ACC112 (cell line): Measurements from ENCODE around the gene KCNC1.

Source experiments
- H2AFZ ChIP-seq: fragments of 200-600 bp; sonication (generic); one replicate; pipeline ENCODE4 v1.6.0; 2017; ENCODE audit warnings: antibody characterized with exemption, low read length; ENCODE audit not compliant: unreplicated experiment
- H3K27ac ChIP-seq: fragments of 200-600 bp; sonication (generic); 2 replicates; pipeline ENCODE4 v1.5.1; 2014; ENCODE audit warnings: low read depth, mild to moderate bottlenecking, antibody characterized with exemption, low read length, moderate library complexity
- H3K27me3 ChIP-seq: fragments of 200-600 bp; sonication (generic); 2 replicates; pipeline ENCODE4 v1.6.1; 2014; ENCODE audit warnings: mild to moderate bottlenecking, antibody characterized with exemption, low read length, moderate library complexity, mixed read lengths; ENCODE audit not compliant: insufficient read depth
- H3K36me3 ChIP-seq: fragments of 200-600 bp; sonication (generic); 2 replicates; pipeline ENCODE4 v1.6.1; 2016; ENCODE audit warnings: mild to moderate bottlenecking, antibody characterized with exemption, low read length, moderate library complexity, mixed read lengths; ENCODE audit not compliant: insufficient read depth
- H3K4me1 ChIP-seq: fragments of 200-600 bp; sonication (generic); one replicate; pipeline ENCODE4 v1.6.1; 2016; ENCODE audit warnings: low read length, mixed read lengths; ENCODE audit not compliant: insufficient read depth, unreplicated experiment, control insufficient read depth
- H3K4me3 ChIP-seq: fragments of 200-600 bp; sonication (generic); 2 replicates; pipeline ENCODE4 v1.5.1; 2014; ENCODE audit warnings: mild to moderate bottlenecking, low read depth, low read length
- H3K79me2 ChIP-seq: fragments of 200-600 bp; sonication (generic); one replicate; pipeline ENCODE4 v1.6.0; 2016; ENCODE audit warnings: low read length; ENCODE audit not compliant: control insufficient read depth, unreplicated experiment, insufficient read depth

KCNC1 gene

DNA sequence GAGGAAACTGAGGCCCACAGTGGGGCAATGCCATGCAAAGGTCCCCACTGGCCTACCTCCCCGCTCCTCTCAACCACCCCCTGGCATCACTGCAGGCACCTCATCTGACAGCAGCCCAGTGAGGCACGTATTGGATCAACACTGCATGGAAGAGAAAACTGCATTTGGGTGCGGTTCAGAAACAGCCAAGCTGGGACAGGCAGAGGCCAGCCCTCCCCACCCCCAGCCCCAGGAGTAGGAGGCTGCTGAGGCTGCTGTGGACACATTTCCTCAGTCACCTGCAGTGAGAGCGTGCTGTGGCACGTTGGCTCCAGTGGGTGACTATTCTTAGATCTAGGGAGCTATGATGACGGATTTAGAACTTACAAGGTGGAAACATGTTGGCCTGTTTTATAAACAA, 63.7 kb downstream of the KCNC1 start:
- H2AFZ ChIP-seq = no peak overlapping the region
- no peak overlapping the region for H3K4me3 ChIP-seq
- no peaks in the 10 kb centered on the region for H3K4me1 ChIP-seq
- no peaks in the 10 kb centered on the region for H3K36me3 ChIP-seq
- H3K79me2 ChIP-seq = no peaks in the 10 kb centered on the region
- H3K27me3 ChIP-seq = peaks cover 5% of the 10 kb centered on the region
- no peak overlapping the region for H3K27ac ChIP-seq

DNA sequence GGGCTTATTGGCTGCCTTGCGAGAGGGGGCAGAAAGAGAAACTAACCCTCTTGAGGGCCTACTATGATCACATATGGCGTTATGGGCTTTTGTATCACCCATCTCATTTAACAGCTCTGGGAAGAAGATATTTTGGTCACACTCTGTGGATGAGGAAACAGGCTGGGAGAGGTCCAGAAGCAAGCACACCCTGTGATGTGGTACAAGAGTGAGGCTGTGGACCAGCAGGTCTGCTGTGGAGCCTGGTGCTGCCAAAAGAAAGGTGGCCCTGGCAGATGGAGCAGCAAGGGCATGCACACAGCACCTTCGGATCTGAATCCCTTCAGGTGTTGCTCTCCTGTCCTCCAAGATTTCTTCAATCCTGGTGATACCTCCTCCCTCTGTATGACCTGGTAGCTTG, 64.1 kb downstream of the KCNC1 start:
- peaks cover 9% of the 10 kb centered on the region for H3K27me3 ChIP-seq
- H3K79me2 ChIP-seq = no peaks in the 10 kb centered on the region
- H3K4me1 ChIP-seq = no peaks in the 10 kb centered on the region
- no peak overlapping the region for H3K27ac ChIP-seq
- H2AFZ ChIP-seq = no peak overlapping the region
- H3K4me3 ChIP-seq = no peak overlapping the region
- no peaks in the 10 kb centered on the region for H3K36me3 ChIP-seq

DNA sequence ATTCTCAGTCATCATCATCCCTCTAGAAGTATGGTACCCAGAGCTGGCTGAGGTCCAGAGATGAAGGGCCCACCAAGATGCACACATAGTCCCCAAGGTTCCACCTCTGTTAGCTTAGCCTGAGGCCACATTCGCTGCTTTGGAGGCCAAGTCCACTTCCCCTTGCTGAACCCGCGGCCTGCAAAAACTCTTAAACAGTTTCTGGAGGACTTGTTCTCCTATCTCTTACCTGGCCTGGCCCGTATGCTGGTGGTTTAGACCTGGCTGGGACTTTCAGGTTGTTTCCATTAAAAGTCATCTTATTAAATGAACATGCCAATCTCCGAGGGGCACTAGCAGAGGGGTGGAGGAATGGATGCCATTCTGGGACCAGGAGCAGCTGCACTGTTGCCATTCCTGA, 64.6 kb downstream of the KCNC1 start:
- Histone ChIP-seq H3K4me3 (no peak overlapping the region), H3K4me1 (no peaks in the 10 kb centered on the region), H3K27ac (no peak overlapping the region), H2AFZ (no peak overlapping the region), H3K27me3 (peaks cover 9% of the 10 kb centered on the region), H3K36me3 (no peaks in the 10 kb centered on the region), H3K79me2 (no peaks in the 10 kb centered on the region)

DNA sequence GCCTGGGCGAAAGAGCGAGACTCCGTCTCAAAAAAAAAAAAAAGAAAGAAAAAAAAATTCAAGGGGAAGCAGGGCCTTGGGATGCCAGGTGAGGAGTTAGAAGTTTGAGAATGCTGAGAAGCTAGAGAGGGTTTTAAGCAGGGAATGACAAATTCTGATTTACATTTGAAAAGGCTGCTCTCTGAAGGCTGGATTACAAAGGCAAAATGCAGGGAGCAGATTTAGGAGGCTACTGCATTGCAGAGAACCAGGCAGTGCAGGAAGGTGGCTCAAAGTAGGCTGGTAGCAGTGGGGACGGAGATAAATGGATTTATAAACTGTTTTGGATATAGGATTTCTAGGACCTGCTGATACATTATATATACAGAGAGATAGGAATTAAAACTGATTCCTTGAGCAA, 66.6 kb downstream of the KCNC1 start:
- Histone ChIP-seq H3K4me3 (no peak overlapping the region), H3K36me3 (no peaks in the 10 kb centered on the region), H3K79me2 (no peaks in the 10 kb centered on the region), H2AFZ (no peak overlapping the region), H3K27me3 (peaks cover 12% of the 10 kb centered on the region), H3K27ac (no peak overlapping the region), H3K4me1 (no peaks in the 10 kb centered on the region)

DNA sequence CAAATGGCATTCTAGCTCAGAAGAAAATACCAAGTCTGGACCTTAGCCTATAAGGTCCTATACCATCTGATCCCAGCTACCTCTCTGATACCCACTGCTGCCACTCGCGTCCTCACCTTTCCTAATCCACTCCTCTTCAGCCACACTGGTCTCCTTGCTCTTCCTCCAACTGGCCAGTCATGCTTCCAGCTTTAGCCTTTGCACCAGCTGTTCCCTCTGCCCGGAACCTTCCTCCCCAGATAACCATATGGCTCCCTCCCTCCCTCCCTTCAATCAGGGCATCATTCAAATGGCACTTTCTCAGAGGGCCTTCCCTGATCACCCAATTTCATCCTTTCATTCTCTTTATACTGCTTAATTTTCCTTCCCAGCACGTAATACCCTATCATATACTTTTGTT, 67.9 kb downstream of the KCNC1 start:
- peaks cover 12% of the 10 kb centered on the region for H3K27me3 ChIP-seq
- no peaks in the 10 kb centered on the region for H3K4me1 ChIP-seq
- H3K27ac ChIP-seq = no peak overlapping the region
- H3K36me3 ChIP-seq = no peaks in the 10 kb centered on the region
- H2AFZ ChIP-seq = no peak overlapping the region
- H3K4me3 ChIP-seq = no peak overlapping the region
- no peaks in the 10 kb centered on the region for H3K79me2 ChIP-seq

DNA sequence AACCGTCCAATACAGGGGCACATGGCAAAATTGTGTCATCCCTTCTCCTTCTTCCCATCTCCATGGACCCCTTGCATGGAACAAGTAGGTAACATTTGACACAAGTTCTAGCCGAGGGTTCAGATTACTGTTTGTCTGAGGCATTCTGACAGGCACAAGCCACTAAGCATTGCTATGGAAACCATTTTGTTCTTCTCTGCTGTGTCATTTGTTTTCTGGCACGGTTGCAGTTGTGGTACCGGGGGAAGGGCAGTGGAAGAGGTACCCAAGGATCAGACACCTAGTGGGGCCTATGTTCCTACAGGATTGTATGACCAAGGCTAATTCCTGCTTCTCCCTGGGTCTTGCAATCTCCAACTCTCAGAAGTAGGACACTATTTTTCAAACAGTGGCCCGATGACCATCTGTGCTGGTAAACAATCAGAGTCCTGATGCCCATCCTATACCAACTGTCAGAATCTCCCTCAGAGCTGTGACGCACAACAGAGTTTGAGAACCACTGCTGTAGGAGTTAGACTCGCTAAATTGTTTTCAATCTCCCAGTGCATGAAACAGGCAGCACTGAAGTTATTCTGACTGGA, 69.3 kb downstream of the KCNC1 start:
- Histone ChIP-seq H3K36me3 (no peaks in the 10 kb centered on the region), H3K4me1 (no peaks in the 10 kb centered on the region)

DNA sequence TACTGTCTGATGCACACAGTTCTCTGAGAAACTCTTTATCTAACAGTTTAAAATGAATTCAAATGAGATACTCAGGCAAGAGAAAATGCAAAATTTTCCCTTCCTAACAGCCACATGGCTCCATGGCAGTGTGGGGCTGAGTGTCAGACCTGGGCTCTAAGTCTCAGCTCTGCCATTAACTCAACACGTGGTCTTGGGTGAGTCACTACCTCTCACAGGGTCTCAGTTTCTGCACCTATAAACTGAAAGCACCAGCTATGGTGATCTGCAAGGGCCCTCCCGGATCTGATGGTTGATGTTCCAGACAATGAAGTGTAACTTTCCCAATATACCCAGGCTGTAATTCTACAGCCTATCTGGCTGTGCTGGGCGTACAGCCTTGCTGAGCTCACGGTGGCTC, 70.5 kb downstream of the KCNC1 start:
- Histone ChIP-seq H2AFZ (no peak overlapping the region), H3K4me3 (no peak overlapping the region), H3K79me2 (no peaks in the 10 kb centered on the region), H3K27ac (no peak overlapping the region), H3K27me3 (peaks cover 24% of the 10 kb centered on the region), H3K4me1 (no peaks in the 10 kb centered on the region), H3K36me3 (no peaks in the 10 kb centered on the region)

More for the DNA sequence above, 69.3 kb downstream of the KCNC1 start:
- no peaks in the 10 kb centered on the region for H3K79me2 ChIP-seq
- H2AFZ ChIP-seq = no peak overlapping the region
- H3K27ac ChIP-seq = no peak overlapping the region
- peaks cover 16% of the 10 kb centered on the region for H3K27me3 ChIP-seq
- no peak overlapping the region for H3K4me3 ChIP-seq

DNA sequence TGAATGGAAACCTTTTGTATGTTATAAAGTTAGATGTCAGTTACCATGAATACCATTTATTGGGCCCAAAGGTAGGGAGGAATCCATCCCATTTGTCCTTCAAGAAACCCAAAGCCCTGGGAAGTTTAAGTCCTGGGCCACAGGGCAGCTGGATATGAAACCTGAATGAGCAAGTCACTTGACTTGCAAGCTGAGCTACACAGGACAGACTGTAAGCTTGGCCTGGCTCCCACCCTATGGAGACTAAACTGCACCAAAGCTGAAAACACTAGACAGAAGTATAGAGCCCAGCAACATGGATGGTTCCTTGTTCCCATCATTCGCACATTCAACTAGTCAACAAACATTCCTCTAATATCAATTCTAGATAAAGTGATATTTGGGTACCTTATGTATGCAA, 71.3 kb downstream of the KCNC1 start:
- Histone ChIP-seq H3K79me2 (no peaks in the 10 kb centered on the region), H3K4me3 (no peak overlapping the region), H3K4me1 (peaks cover 4% of the 10 kb centered on the region), H3K27ac (no peak overlapping the region), H2AFZ (no peak overlapping the region), H3K27me3 (peaks cover 27% of the 10 kb centered on the region), H3K36me3 (no peaks in the 10 kb centered on the region)

DNA sequence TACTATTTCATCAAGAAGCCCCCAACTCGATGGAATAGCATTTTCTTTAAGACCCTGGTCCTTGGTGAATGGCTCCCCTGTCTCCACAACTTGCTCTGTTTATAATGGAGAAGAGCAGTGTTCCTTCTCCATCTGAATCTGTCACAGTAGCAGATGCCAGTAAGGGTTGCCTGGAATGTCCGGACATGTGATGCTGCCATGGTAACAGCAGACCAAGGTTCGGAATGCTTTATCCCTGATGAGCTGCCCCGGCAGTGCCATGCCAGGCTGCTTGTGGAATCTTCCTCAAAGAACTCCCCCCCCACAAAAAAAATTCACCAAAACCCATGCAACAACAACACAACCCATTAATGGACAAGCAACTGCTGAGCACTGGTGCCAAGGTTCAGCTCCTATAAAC, 72.5 kb downstream of the KCNC1 start:
- H2AFZ ChIP-seq = no peak overlapping the region
- no peak overlapping the region for H3K4me3 ChIP-seq
- H3K27ac ChIP-seq = no peak overlapping the region
- H3K79me2 ChIP-seq = no peaks in the 10 kb centered on the region
- H3K4me1 ChIP-seq = peaks cover 8% of the 10 kb centered on the region
- peaks cover 27% of the 10 kb centered on the region for H3K27me3 ChIP-seq
- no peaks in the 10 kb centered on the region for H3K36me3 ChIP-seq

DNA sequence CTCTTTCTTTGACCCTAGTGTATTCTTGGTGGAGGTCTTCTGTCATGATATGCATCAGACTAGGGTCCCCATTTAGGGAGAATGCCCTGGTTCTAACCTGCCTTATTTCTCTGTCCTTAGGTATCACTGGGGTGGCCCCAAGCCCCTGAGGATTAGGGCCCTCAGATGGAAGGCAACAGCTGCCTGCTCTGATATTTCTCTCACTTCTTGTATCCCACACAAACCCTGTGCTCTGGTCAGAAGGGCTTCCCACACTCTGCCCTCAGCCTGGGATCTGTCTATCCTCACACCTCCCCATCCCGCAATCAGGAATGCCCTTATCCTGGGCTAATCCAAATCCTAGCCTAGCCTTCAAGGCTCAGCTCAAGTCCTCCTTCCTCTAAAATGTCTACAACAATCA, 75.5 kb downstream of the KCNC1 start:
- Histone ChIP-seq H3K27ac (no peak overlapping the region), H3K36me3 (no peaks in the 10 kb centered on the region), H3K79me2 (no peaks in the 10 kb centered on the region)

DNA sequence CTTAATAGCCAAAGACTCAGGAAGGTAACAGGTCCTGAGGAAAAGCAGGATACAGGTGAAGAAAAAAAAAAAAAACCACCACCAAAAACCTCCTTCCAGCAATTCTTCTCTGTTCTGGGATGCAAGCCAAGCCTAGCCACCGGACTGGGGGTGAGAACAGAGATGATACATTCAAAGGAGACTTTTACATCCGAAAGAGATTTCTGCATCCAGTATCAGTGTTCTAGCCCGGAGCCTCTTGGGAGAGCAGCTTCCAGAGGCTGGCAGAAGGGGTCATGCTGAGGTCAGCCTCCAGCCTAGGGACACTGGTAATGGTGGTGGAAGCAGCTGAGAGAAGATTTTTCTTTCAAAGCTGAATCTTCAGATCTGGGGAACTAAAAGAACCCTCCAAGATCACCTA, 76.2 kb downstream of the KCNC1 start:
- H3K4me3 ChIP-seq = no peak overlapping the region
- H3K79me2 ChIP-seq = no peaks in the 10 kb centered on the region
- H3K36me3 ChIP-seq = no peaks in the 10 kb centered on the region

More for the DNA sequence above, 75.5 kb downstream of the KCNC1 start:
- Histone ChIP-seq H3K27me3 (peaks cover 18% of the 10 kb centered on the region; the same call in 1 of the 2 replicates), H3K4me1 (peaks cover 8% of the 10 kb centered on the region), H3K4me3 (no peak overlapping the region), H2AFZ (no peak overlapping the region)

More for the DNA sequence above, 76.2 kb downstream of the KCNC1 start:
- peaks cover 15% of the 10 kb centered on the region; the same call in 1 of the 2 replicates for H3K27me3 ChIP-seq
- peaks cover 8% of the 10 kb centered on the region for H3K4me1 ChIP-seq
- no peak overlapping the region for H2AFZ ChIP-seq
- no peak overlapping the region for H3K27ac ChIP-seq
